GM12875 (cell line): ENCODE measurements around the gene SMYD1.
A peak's percentile ranks its signal among the peaks of the same experiment; 100 is the strongest.

Source experiments
- H3K4me3 ChIP-seq: one replicate; pipeline ENCODE4 v1.5.1; 2011; ENCODE audit warnings: low read depth, low read length, control low read depth
- CTCF ChIP-seq: IDR thresholded peaks from 2 replicates; pipeline ENCODE4 v1.5.1; 2011; ENCODE audit warnings: low read depth, mild to moderate bottlenecking, control low read depth, inconsistent platforms, low read length, moderate library complexity, borderline replicate concordance; ENCODE audit not compliant: insufficient read depth

Gene SMYD1

GRCh38 chr2:88159955-88160415, 92.4 kb downstream of the SMYD1 start:
- TF ChIP-seq CTCF = peak; percentile 68; the same call in 1 of the 2 replicates

GRCh38 chr2:88160517-88160916, 92.9 kb downstream of the SMYD1 start:
- TF ChIP-seq CTCF = no peak

More at GRCh38 chr2:88159955-88160415, 92.4 kb downstream of the SMYD1 start:
- no peak overlapping the region for H3K4me3 ChIP-seq

GRCh38 chr2:88161446-88162244, 94.0 kb downstream of the SMYD1 start:
- no peak for TF ChIP-seq CTCF

More at GRCh38 chr2:88160517-88160916, 92.9 kb downstream of the SMYD1 start:
- no peak overlapping the region for H3K4me3 ChIP-seq

More at GRCh38 chr2:88161446-88162244, 94.0 kb downstream of the SMYD1 start:
- no peak overlapping the region for H3K4me3 ChIP-seq
